Measurements from ENCODE around the gene KIAA0753. TPM values are rescaled to one million over a fixed set of nuclear protein-coding genes. Genes with fewer than 3 reads are reported as not detected.

Gene KIAA0753
- polyA plus RNA-seq, 1 experiment: 11.5 TPM

DNA sequence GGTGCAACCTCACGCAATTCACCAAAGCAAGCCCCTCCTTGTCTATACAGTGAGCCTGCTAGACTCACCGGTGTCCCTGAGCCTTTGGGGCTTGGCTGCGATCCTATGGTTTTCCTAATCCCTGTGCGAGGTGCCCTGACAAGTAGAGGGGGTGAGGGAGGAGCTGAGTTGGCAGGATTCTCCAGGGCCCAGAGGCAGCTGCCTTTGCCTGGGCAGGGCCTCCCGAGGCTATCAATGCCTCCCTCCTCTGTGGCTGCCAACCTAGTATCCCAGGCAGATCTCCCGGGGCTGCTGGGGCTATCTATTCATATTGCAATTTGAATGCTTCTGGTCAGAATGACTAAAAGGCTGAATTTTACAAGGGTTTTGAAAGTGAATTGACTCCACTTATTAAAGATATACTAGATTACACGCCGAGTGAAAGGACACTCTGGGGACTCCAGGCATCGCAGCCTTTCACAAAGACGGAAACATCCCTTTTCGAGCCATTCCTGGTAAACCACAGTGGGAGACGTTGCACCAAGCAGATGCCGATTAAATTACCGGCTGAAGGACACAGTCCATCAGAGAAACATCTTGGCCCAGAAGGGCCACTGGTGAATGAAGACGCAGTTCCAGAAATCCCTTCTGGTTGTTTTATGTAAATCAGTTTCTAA, 72.9 kb downstream of the KIAA0753 start:
- H3K27me3 ChIP-seq (ENCODE audit: control insufficient read depth, insufficient read depth, low read length): no peaks in the 10 kb centered on the region
- H3K4me3 ChIP-seq (ENCODE audit: low read depth, low read length): no peak overlapping the region
- H3K9me3 ChIP-seq (ENCODE audit: control insufficient read depth, insufficient read depth, low read length): no peaks in the 10 kb centered on the region
- no peak for TF ChIP-seq CTCF (IDR thresholded peaks at IDR 0.05; ENCODE audit: low read depth, low read length)
- no peak overlapping the region for H3K27ac ChIP-seq (ENCODE audit: low read depth, low read length)
- ChIA-PET CTCF (no interaction called here), POLR2A (no interaction called here)
- no peak for DNase-seq (ENCODE audit: low read depth, low spot score)

DNA sequence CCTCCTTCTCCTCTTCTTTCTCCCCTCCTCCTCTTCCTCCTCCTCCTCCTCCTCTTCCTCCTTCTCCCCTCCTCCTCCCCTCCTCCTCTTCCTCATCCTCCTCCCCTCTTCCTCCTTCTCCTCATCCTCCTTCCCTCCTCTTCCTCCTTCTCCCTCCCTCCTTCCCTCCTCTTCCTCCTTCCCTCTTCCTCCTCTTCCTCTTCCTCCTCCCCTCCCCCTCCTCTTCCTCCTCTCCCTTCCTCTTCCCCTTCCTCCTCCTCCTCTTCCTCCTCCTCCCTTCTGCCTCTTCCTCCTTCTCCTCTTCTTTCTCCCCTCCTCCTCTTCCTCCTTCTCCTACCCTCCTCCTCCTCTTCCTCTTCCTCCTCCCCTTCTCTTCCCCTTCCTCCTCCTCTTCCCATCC, 79.1 kb downstream of the KIAA0753 start:
- no peaks in the 10 kb centered on the region for H3K9me3 ChIP-seq (ENCODE audit: control insufficient read depth, insufficient read depth, low read length)
- H3K27me3 ChIP-seq (ENCODE audit: control insufficient read depth, insufficient read depth, low read length): peaks cover 12% of the 10 kb centered on the region
- ChIA-PET POLR2A (no interaction called here), CTCF (no interaction called here)
- no peak overlapping the region for H3K27ac ChIP-seq (ENCODE audit: low read depth, low read length)
- DNase-seq (ENCODE audit: low read depth, low spot score): no peak
- H3K4me3 ChIP-seq (ENCODE audit: low read depth, low read length): no peak overlapping the region
- TF ChIP-seq CTCF (IDR thresholded peaks at IDR 0.05; ENCODE audit: low read depth, low read length): no peak

GRCh38 chr17:6560496-6560895, 80.0 kb downstream of the KIAA0753 start:
- Histone ChIP-seq H3K27me3 (ENCODE audit: control insufficient read depth, insufficient read depth, low read length) (peaks cover 16% of the 10 kb centered on the region), H3K4me3 (ENCODE audit: low read depth, low read length) (no peak overlapping the region), H3K9me3 (ENCODE audit: control insufficient read depth, insufficient read depth, low read length) (no peaks in the 10 kb centered on the region), H3K27ac (ENCODE audit: low read depth, low read length) (no peak overlapping the region)
- DNase-seq (ENCODE audit: low read depth, low spot score): no peak
- no peak for TF ChIP-seq CTCF (IDR thresholded peaks at IDR 0.05; ENCODE audit: low read depth, low read length)
- ChIA-PET CTCF (no interaction called here), POLR2A (no interaction called here)

DNA sequence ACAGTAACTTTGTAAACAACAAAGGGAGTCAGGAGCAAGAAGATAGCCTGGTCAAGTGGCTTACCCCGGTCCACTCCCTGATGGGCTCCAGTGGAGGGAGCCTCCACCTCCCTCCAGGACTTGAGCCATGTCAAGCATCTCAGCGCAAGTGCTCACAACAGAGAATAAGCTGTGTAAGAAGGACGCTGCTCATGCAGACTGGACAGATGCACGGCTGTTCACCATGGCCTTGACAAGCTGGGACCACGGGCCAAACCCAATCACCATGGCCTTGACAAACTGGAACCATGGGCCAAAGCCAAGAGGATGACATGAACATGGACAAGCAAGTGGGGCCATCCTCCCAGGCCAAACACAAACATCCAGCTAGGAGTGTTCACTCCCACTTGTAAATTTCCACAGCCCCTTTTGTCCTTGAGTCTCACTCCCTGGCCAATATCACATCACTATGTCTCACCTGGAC, 80.7 kb downstream of the KIAA0753 start:
- Histone ChIP-seq H3K27me3 (ENCODE audit: control insufficient read depth, insufficient read depth, low read length) (peaks cover 23% of the 10 kb centered on the region), H3K27ac (ENCODE audit: low read depth, low read length) (no peak overlapping the region), H3K9me3 (ENCODE audit: control insufficient read depth, insufficient read depth, low read length) (no peaks in the 10 kb centered on the region; the same call in 1 of the 2 replicates), H3K4me3 (ENCODE audit: low read depth, low read length) (no peak overlapping the region)
- TF ChIP-seq CTCF (IDR thresholded peaks at IDR 0.05; ENCODE audit: low read depth, low read length): no peak
- ChIA-PET POLR2A (no interaction called here), CTCF (interaction anchor here (0.5 to 1.5 kb wide), 2 partner anchors 87 to 351 kb away, joined by 4 to 8 read pairs; no protein-coding TSS in a partner anchor)
- DNase-seq (ENCODE audit: low read depth, low spot score): no peak

DNA sequence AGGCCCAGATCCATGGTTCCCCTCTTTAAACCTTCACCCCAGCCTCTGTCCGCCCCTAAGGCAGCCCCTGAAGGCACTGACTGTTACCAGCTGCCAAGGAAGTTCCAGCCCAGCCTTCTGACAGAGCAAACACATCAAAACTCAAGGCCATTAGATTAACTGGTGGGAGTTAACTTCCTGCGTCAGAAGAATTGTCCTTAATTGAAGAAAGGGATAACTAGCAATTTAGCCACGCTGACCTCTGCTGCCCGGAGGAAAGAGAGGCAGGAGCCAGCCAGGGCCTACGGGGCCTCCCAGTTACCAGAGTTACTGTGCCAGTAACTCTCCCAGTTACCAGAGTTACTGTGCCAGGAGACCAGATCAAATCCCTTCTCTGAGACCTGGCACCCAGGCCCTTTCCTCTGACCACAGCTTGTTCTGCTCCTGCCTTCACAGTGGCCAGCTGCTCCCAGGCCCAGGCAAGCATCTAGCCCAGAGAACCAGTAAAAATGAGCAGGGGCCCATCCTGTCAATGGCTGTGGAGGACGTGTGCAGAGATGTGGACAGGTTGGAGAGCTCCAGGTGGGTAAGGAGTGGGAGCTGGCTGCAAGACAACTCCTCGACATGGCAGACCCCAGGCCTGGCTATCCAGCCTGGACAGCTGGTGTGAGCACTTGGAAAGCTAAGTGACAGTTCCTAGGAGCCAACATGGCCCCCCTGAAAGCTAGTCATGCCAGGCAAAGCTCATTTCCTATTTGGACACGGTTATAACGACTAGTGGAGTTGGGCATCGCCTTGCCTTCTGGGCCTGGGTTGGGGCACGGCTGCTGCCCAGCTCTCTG, 81.4 kb downstream of the KIAA0753 start:
- Histone ChIP-seq H3K4me3 (ENCODE audit: low read depth, low read length) (no peak overlapping the region), H3K9me3 (ENCODE audit: control insufficient read depth, insufficient read depth, low read length) (no peaks in the 10 kb centered on the region; the same call in 1 of the 2 replicates), H3K27me3 (ENCODE audit: control insufficient read depth, insufficient read depth, low read length) (peaks cover 29% of the 10 kb centered on the region), H3K27ac (ENCODE audit: low read depth, low read length) (peak overlapping the region; percentile 21)
- DNase-seq (ENCODE audit: low read depth, low spot score): no peak
- CTCF ChIA-PET: interaction anchor here (0.5 to 1.5 kb wide), 2 partner anchors 86 to 351 kb away, joined by 4 to 8 read pairs; no protein-coding TSS in a partner anchor
- TF ChIP-seq CTCF (IDR thresholded peaks at IDR 0.05; ENCODE audit: low read depth, low read length): no peak
- POLR2A ChIA-PET: no interaction called here

All from AG04450 (cell line).